Osteoblast (primary cell): ENCODE results near the gene SLC9A7. TPM values are rescaled to one million over a fixed set of nuclear protein-coding genes. Genes with fewer than 3 reads are reported as not detected.

ENCODE experiments used
- DNase-seq: peaks from one replicate; pipeline ENCODE4 v3.0.0; 2011; ENCODE audit warnings: low spot score, mixed read lengths; ENCODE audit not compliant: insufficient read length; ENCODE audit errors: missing footprints
- H2AFZ ChIP-seq: 2 replicates; pipeline ENCODE4 v1.6.0; 2011; ENCODE audit warnings: mild to moderate bottlenecking, low read length
- H3K27ac ChIP-seq: 2 replicates; pipeline ENCODE4 v1.5.1; 2011; ENCODE audit warnings: mild to moderate bottlenecking, low read depth, low read length, moderate library complexity
- H3K27me3 ChIP-seq: 2 replicates; pipeline ENCODE4 v1.6.0; 2012; ENCODE audit warnings: mild to moderate bottlenecking, control low read depth, inconsistent platforms, low read length, moderate library complexity; ENCODE audit not compliant: insufficient read depth
- H3K36me3 ChIP-seq: 2 replicates; pipeline ENCODE4 v1.5.1; 2011; ENCODE audit warnings: mild to moderate bottlenecking, low read length, control low read depth, moderate library complexity; ENCODE audit not compliant: insufficient read depth
- H3K4me1 ChIP-seq: 2 replicates; pipeline ENCODE4 v1.5.1; 2011; ENCODE audit warnings: mild to moderate bottlenecking, low read length, control low read depth, moderate library complexity; ENCODE audit not compliant: insufficient read depth
- H3K4me2 ChIP-seq: 2 replicates; pipeline ENCODE4 v1.6.0; 2011; ENCODE audit warnings: mild to moderate bottlenecking, low read length; ENCODE audit not compliant: insufficient read depth
- H3K4me3 ChIP-seq: fragments of 200-600 bp; sonication (generic); 3 replicates; pipeline ENCODE4 v1.5.1; 2012; ENCODE audit warnings: mild to moderate bottlenecking, low read length, inconsistent platforms; ENCODE audit not compliant: insufficient read depth
- H3K79me2 ChIP-seq: 2 replicates; pipeline ENCODE4 v1.6.0; 2012; ENCODE audit warnings: mild to moderate bottlenecking, low read length, control low read depth, inconsistent platforms; ENCODE audit not compliant: insufficient read depth
- H3K9me3 ChIP-seq: 2 replicates; pipeline ENCODE4 v1.5.1; 2011; ENCODE audit warnings: low read depth, low read length, control low read depth
- H4K20me1 ChIP-seq: 2 replicates; pipeline ENCODE4 v1.6.0; 2012; ENCODE audit warnings: mild to moderate bottlenecking, low read length, control low read depth; ENCODE audit not compliant: insufficient read depth
- CTCF ChIP-seq: IDR thresholded peaks from 2 replicates; pipeline ENCODE4 v1.5.1; 2011; ENCODE audit warnings: mild to moderate bottlenecking, low read depth, low read length, moderate library complexity; ENCODE audit errors: extremely low read depth
- total RNA-seq: library from RNA; depleted of rRNA; stranded (reverse); fragments of >200 nt; gene quantifications from 2 replicates; pipeline ENCODE4 v1.2.3, GENCODE V29; 2012

The SLC9A7 gene
- total RNA-seq, 1 donor = 42.0 TPM

- Histone ChIP-seq H3K4me3 (no peak overlapping the region), H3K79me2 (peaks cover 8% of the 10 kb centered on the region), H3K27me3 (no peaks in the 10 kb centered on the region), H2AFZ (no peak overlapping the region), H3K27ac (no peak overlapping the region), H4K20me1 (no peaks in the 10 kb centered on the region), H3K4me2 (no peak overlapping the region), H3K4me1 (peaks cover 7% of the 10 kb centered on the region), H3K36me3 (no peaks in the 10 kb centered on the region), H3K9me3 (peaks cover 5% of the 10 kb centered on the region)
- TF ChIP-seq CTCF = no peak
- DNase-seq = no peak
Measured at GRCh38 chrX:46762963-46763362, 4.0 kb upstream of the SLC9A7 start.

- peaks cover 18% of the 10 kb centered on the region for H3K4me1 ChIP-seq
- H3K9me3 ChIP-seq = peaks cover 5% of the 10 kb centered on the region
- no peak for DNase-seq
- peak overlapping the region; percentile 81 for H2AFZ ChIP-seq
- no peaks in the 10 kb centered on the region for H4K20me1 ChIP-seq
- H3K79me2 ChIP-seq = peaks cover 33% of the 10 kb centered on the region
- H3K4me3 ChIP-seq = peak overlapping the region; percentile 79
- no peak for TF ChIP-seq CTCF
- H3K36me3 ChIP-seq = no peaks in the 10 kb centered on the region
- H3K27me3 ChIP-seq = no peaks in the 10 kb centered on the region
- H3K4me2 ChIP-seq = peak overlapping the region; percentile 70
- peak overlapping the region; percentile 56 for H3K27ac ChIP-seq
Measured at GRCh38 chrX:46759645-46759974, 692 bp upstream of the SLC9A7 start.

GRCh38 chrX:46758163-46758955, 559 bp downstream of the SLC9A7 start:
- peak; percentile 48 for DNase-seq
- Histone ChIP-seq H3K4me1 (peaks cover 18% of the 10 kb centered on the region), H3K4me2 (peak overlapping the region; percentile 86), H4K20me1 (peaks cover 4% of the 10 kb centered on the region), H3K4me3 (peak overlapping the region; percentile 79), H3K79me2 (peaks cover 42% of the 10 kb centered on the region), H3K36me3 (no peaks in the 10 kb centered on the region), H3K27me3 (no peaks in the 10 kb centered on the region), H3K9me3 (peaks cover 5% of the 10 kb centered on the region), H2AFZ (peak overlapping the region; percentile 73), H3K27ac (no peak overlapping the region)
- TF ChIP-seq CTCF = no peak

GRCh38 chrX:46757593-46757992, 1.3 kb downstream of the SLC9A7 start:
- no peak overlapping the region for H3K27ac ChIP-seq
- peaks cover 18% of the 10 kb centered on the region for H3K4me1 ChIP-seq
- peaks cover 4% of the 10 kb centered on the region for H4K20me1 ChIP-seq
- H3K4me2 ChIP-seq = peak overlapping the region; percentile 86
- H3K79me2 ChIP-seq = peaks cover 45% of the 10 kb centered on the region
- peak; percentile 56 for DNase-seq
- H3K9me3 ChIP-seq = peaks cover under 1% of the 10 kb centered on the region
- H3K36me3 ChIP-seq = no peaks in the 10 kb centered on the region
- no peaks in the 10 kb centered on the region for H3K27me3 ChIP-seq
- peak overlapping the region; percentile 73 for H2AFZ ChIP-seq
- peak overlapping the region; percentile 79 for H3K4me3 ChIP-seq
- no peak for TF ChIP-seq CTCF
